PC-9 (cell line): ENCODE measurements around the gene SF3B4. TPM values are rescaled to one million over a fixed set of nuclear protein-coding genes. Genes with fewer than 3 reads are reported as not detected.
"Not testable (repeated sequence)": the region's sequence is repeated elsewhere in the genome, so short reads cannot be mapped to it uniquely, and the experiment has no call there.

Source experiments
- BruUV-seq: library from RNA; stranded (reverse); fragments of 400-500 nt; replicated peaks from 2 replicates; lab custom pipeline; 2021; lab: Mats Ljungman, UMichigan
- CTCF ChIA-PET: fragments of 300-600 bp; sonication (Branson Sonifier 250); formaldehyde crosslinking; loops from one replicate; lab custom pipeline; 2022; ENCODE audit warnings: antibody characterized with exemption; lab: Charles Lee
- POLR2A ChIA-PET: fragments of 300-600 bp; sonication (Branson Sonifier 250); formaldehyde crosslinking; loops from one replicate; lab custom pipeline; 2022; ENCODE audit warnings: antibody characterized with exemption; ENCODE audit not compliant: unreplicated experiment; lab: Charles Lee
- DNase-seq, 2 experiments: peaks; one replicate each; pipeline versions ENCODE4 v3.0.0 to v3.0.0-alpha.2; 2015 to 2022; ENCODE audit warnings: mixed read lengths in 1 of 2
- H2AFZ ChIP-seq: fragments of 200-600 bp; sonication (generic); 2 replicates; pipeline ENCODE4 v1.8.1; 2017; ENCODE audit warnings: antibody characterized with exemption
- H3F3A ChIP-seq: fragments of 200-600 bp; sonication (generic); 2 replicates; pipeline ENCODE4 v1.8.1; 2017; ENCODE audit warnings: antibody characterized with exemption, mild to moderate bottlenecking, low read depth; ENCODE audit not compliant: insufficient read depth
- H3K27ac ChIP-seq: fragments of 200-600 bp; sonication (generic); 2 replicates; pipeline ENCODE4 v1.6.1; 2016; ENCODE audit warnings: mixed run types
- H3K27me3 ChIP-seq: fragments of 200-600 bp; sonication (generic); 2 replicates; pipeline ENCODE4 v1.6.1; 2016; ENCODE audit warnings: low read depth, mixed run types; ENCODE audit not compliant: insufficient read depth
- H3K36me3 ChIP-seq: fragments of 200-600 bp; sonication (generic); 2 replicates; pipeline ENCODE4 v1.6.1; 2016; ENCODE audit warnings: low read depth, mixed run types
- H3K4me1 ChIP-seq: fragments of 200-600 bp; sonication (generic); replicated peaks from 2 replicates; pipeline ENCODE4 v1.6.1; 2016; ENCODE audit warnings: mixed run types; ENCODE audit not compliant: insufficient read depth
- H3K4me2 ChIP-seq: fragments of 200-600 bp; sonication (generic); 2 replicates; pipeline ENCODE4 v1.6.1; 2017; ENCODE audit warnings: mixed run types
- H3K4me3 ChIP-seq: fragments of 200-600 bp; sonication (generic); 2 replicates; pipeline ENCODE4 v1.6.1; 2016; ENCODE audit warnings: mixed run types
- H3K79me2 ChIP-seq: fragments of 200-600 bp; sonication (generic); 2 replicates; pipeline ENCODE4 v1.6.1; 2017; ENCODE audit warnings: low read depth, mixed run types
- H3K9me2 ChIP-seq: fragments of 200-600 bp; sonication (generic); 2 replicates; pipeline ENCODE4 v1.8.1; 2017; ENCODE audit warnings: mild to moderate bottlenecking; ENCODE audit not compliant: insufficient read depth
- H3K9me3 ChIP-seq: fragments of 200-600 bp; sonication (generic); 2 replicates; pipeline ENCODE4 v1.8.1; 2016; ENCODE audit warnings: low read depth; ENCODE audit not compliant: insufficient read depth
- H4K20me1 ChIP-seq: fragments of 200-600 bp; sonication (generic); 2 replicates; pipeline ENCODE4 v1.8.1; 2017; ENCODE audit not compliant: insufficient read depth
- CTCF ChIP-seq: fragments of 200-600 bp; sonication (generic); conservative IDR thresholded peaks from 2 replicates; pipeline ENCODE4 v1.6.1; 2017; ENCODE audit warnings: mixed run types, antibody characterized with exemption, mild to moderate bottlenecking, moderate library complexity
- EZH2 ChIP-seq: fragments of 200-600 bp; sonication (generic); IDR thresholded peaks from 2 replicates; pipeline ENCODE4 v1.8.0; 2017; ENCODE audit warnings: antibody characterized with exemption, low read depth
- intact Hi-C: fragments of 100-400 bp; cut with micrococcal nuclease; formaldehyde crosslinking; loops from one replicate; pipeline ENCODE4 v1.10.0; 2022; ENCODE audit not compliant: unreplicated experiment
- total RNA-seq: library from RNA; stranded (reverse); gene quantifications from 2 replicates; pipeline ENCODE4 v1.2.3, GENCODE V29; 2021

Gene SF3B4
- total RNA-seq, 1 experiment from 2014 or later, result 73.1 TPM

GRCh38 chr1:149888247-149888998, 39.2 kb downstream of the SF3B4 start:
- intact Hi-C loops, result loop anchor here (1.0 to 10.0 kb wide), 4 partner anchors 51 to 276 kb away; no protein-coding TSS in a partner anchor
- H3K9me2 ChIP-seq, result no peaks in the 10 kb centered on the region
- peak overlapping the region; percentile 79 for H3K4me3 ChIP-seq
- H3F3A ChIP-seq, result peaks cover 41% of the 10 kb centered on the region
- POLR2A ChIA-PET, result interaction anchor here (0.6 to 2.4 kb wide), 9 partner anchors 33 to 394 kb away, joined by 3 to 33 read pairs (median 7); partner anchors contain the start of genes CIART, OTUD7B and PLEKHO1
- CTCF ChIA-PET, result interaction anchor here (0.6 to 0.9 kb wide), 2 partner anchors 74 to 299 kb away, joined by 3 read pairs; no protein-coding TSS in a partner anchor
- H2AFZ ChIP-seq, result peak overlapping the region; percentile 90
- H4K20me1 ChIP-seq, result no peaks in the 10 kb centered on the region
- peak overlapping the region; percentile 94 for H3K4me2 ChIP-seq
- BruUV-seq, result TSS peak; percentile 40
- peaks cover 27% of the 10 kb centered on the region for H3K4me1 ChIP-seq
- TF ChIP-seq CTCF (peak; percentile 74), EZH2 (no peak)
- H3K27ac ChIP-seq, result peak overlapping the region; percentile 97
- DNase-seq, result peak; percentile 73 to 81
- H3K36me3 ChIP-seq, result no peaks in the 10 kb centered on the region
- peaks cover 18% of the 10 kb centered on the region for H3K79me2 ChIP-seq
- H3K9me3 ChIP-seq, result no peaks in the 10 kb centered on the region
- no peaks in the 10 kb centered on the region for H3K27me3 ChIP-seq

- H2AFZ ChIP-seq, result peak overlapping the region; percentile 90
- intact Hi-C loops, result loop anchor here (1.0 to 10.0 kb wide), 4 partner anchors 52 to 277 kb away; no protein-coding TSS in a partner anchor
These were observed 40.0 kb downstream of the SF3B4 start for GRCh38 chr1:149887456-149888246.

GRCh38 chr1:149887196-149887455, 40.5 kb downstream of the SF3B4 start:
- Histone ChIP-seq H3K79me2 (peaks cover 20% of the 10 kb centered on the region), H3K4me2 (peak overlapping the region; percentile 94), H3K4me3 (peak overlapping the region; percentile 79), H3F3A (peaks cover 41% of the 10 kb centered on the region), H3K27ac (peak overlapping the region; percentile 97), H3K4me1 (peaks cover 27% of the 10 kb centered on the region), H2AFZ (peak overlapping the region; percentile 77; the same call in 1 of the 2 replicates)
- not testable (repeated sequence) for H4K20me1 ChIP-seq, H3K9me2 ChIP-seq, H3K36me3 ChIP-seq, DNase-seq, H3K27me3 ChIP-seq, BruUV-seq, H3K9me3 ChIP-seq
- ChIA-PET CTCF (interaction anchor here (1.0 kb wide), 1 partner anchor 54 kb away, joined by 3 read pairs; no protein-coding TSS in a partner anchor), POLR2A (interaction anchor here (0.6 to 2.4 kb wide), 10 partner anchors 38 to 343 kb away, joined by 3 to 33 read pairs (median 6); partner anchors contain the start of gene OTUD7B)
- intact Hi-C loops, result loop anchor here (10.0 kb wide), 1 partner anchor 278 kb away; no protein-coding TSS in a partner anchor

More at GRCh38 chr1:149887456-149888246, 40.0 kb downstream of the SF3B4 start:
- no peaks in the 10 kb centered on the region for H3K9me3 ChIP-seq
- H3K4me1 ChIP-seq, result peaks cover 27% of the 10 kb centered on the region
- no peak for TF ChIP-seq EZH2
- no peak for TF ChIP-seq CTCF
- peak overlapping the region; percentile 94 for H3K4me2 ChIP-seq
- H3K4me3 ChIP-seq, result peak overlapping the region; percentile 79
- BruUV-seq, result TSS peak; percentile 21
- no peaks in the 10 kb centered on the region for H3K36me3 ChIP-seq
- peak; percentile 76 to 97 for DNase-seq
- POLR2A ChIA-PET, result interaction anchor here (0.6 to 2.4 kb wide), 12 partner anchors 34 to 395 kb away, joined by 3 to 33 read pairs (median 6); partner anchors contain the start of genes CIART and OTUD7B
- peak overlapping the region; percentile 97 for H3K27ac ChIP-seq
- peaks cover 41% of the 10 kb centered on the region for H3F3A ChIP-seq
- H4K20me1 ChIP-seq, result no peaks in the 10 kb centered on the region
- H3K79me2 ChIP-seq, result peaks cover 20% of the 10 kb centered on the region
- no peaks in the 10 kb centered on the region for H3K9me2 ChIP-seq
- H3K27me3 ChIP-seq, result no peaks in the 10 kb centered on the region
- CTCF ChIA-PET, result interaction anchor here (0.6 to 1.0 kb wide), 3 partner anchors 53 to 299 kb away, joined by 3 read pairs; no protein-coding TSS in a partner anchor
